ENCODE measurements around the gene CDH3.

The CDH3 gene

GRCh38 chr16:68696514-68696913 is 51.4 kb downstream of the CDH3 start:
- no peak overlapping the region for H3K4me3 ChIP-seq (ENCODE audit: low read depth, low read length)
- no peak for DNase-seq (ENCODE audit: low read depth)
- TF ChIP-seq CTCF (IDR thresholded peaks at IDR 0.05; ENCODE audit: low read depth, low read length, missing control alignments), result no peak

GRCh38 chr16:68698091-68698490 is 53.0 kb downstream of the CDH3 start:
- TF ChIP-seq CTCF (IDR thresholded peaks at IDR 0.05; ENCODE audit: low read depth, low read length, missing control alignments), result no peak
- no peak overlapping the region for H3K4me3 ChIP-seq (ENCODE audit: low read depth, low read length)
- no peak for DNase-seq (ENCODE audit: low read depth)

GRCh38 chr16:68700120-68700519 is 55.0 kb downstream of the CDH3 start:
- TF ChIP-seq CTCF (IDR thresholded peaks at IDR 0.05; ENCODE audit: low read depth, low read length, missing control alignments), result no peak
- no peak for DNase-seq (ENCODE audit: low read depth)
- H3K4me3 ChIP-seq (ENCODE audit: low read depth, low read length), result no peak overlapping the region

- DNase-seq (ENCODE audit: low read depth), result no peak
- H3K4me3 ChIP-seq (ENCODE audit: low read depth, low read length), result no peak overlapping the region
- no peak for TF ChIP-seq CTCF (IDR thresholded peaks at IDR 0.05; ENCODE audit: low read depth, low read length, missing control alignments)
Observed at GRCh38 chr16:68700831-68701230, 55.7 kb downstream of the CDH3 start.

- TF ChIP-seq CTCF (IDR thresholded peaks at IDR 0.05; ENCODE audit: low read depth, low read length, missing control alignments), result peak; percentile 92
- H3K4me3 ChIP-seq (ENCODE audit: low read depth, low read length), result no peak overlapping the region
- DNase-seq (ENCODE audit: low read depth), result peak; percentile 18
Observed at GRCh38 chr16:68704232-68704867, 59.2 kb downstream of the CDH3 start.

GRCh38 chr16:68707340-68708152 is 62.4 kb downstream of the CDH3 start:
- no peak for TF ChIP-seq CTCF (IDR thresholded peaks at IDR 0.05; ENCODE audit: low read depth, low read length, missing control alignments)
- no peak for DNase-seq (ENCODE audit: low read depth)
- no peak overlapping the region for H3K4me3 ChIP-seq (ENCODE audit: low read depth, low read length)

Measured in GM12864 (cell line).